SU-DHL-6 (cell line): ENCODE results near the gene CLEC14A.

Experiments used
- H2AFZ ChIP-seq: fragments of 200-600 bp; sonication (generic); 2 replicates; pipeline ENCODE4 v1.6.1; 2014; ENCODE audit warnings: low read depth, mild to moderate bottlenecking, moderate library complexity, mixed read lengths, antibody characterized with exemption, low read length; ENCODE audit not compliant: severe bottlenecking
- H3F3A ChIP-seq: fragments of 200-600 bp; shearing (Covaris generic); 2 replicates; pipeline ENCODE4 v1.6.0; 2016; ENCODE audit warnings: antibody characterized with exemption, mild to moderate bottlenecking; ENCODE audit not compliant: insufficient read depth
- H3K27ac ChIP-seq: fragments of 200-600 bp; sonication (generic); 2 replicates; pipeline ENCODE4 v1.5.1; 2016; ENCODE audit warnings: low read depth, mild to moderate bottlenecking, low read length, moderate library complexity, mixed read lengths
- H3K27me3 ChIP-seq: fragments of 200-600 bp; sonication (generic), shearing (Covaris generic); 2 replicates; pipeline ENCODE4 v1.6.0; 2014; ENCODE audit warnings: mild to moderate bottlenecking, low read length
- H3K36me3 ChIP-seq: fragments of 200-600 bp; sonication (generic); 2 replicates; pipeline ENCODE4 v1.6.1; 2014; ENCODE audit warnings: mild to moderate bottlenecking, low read length, mixed read lengths
- H3K4me2 ChIP-seq: fragments of 300-600, 200-600 bp; shearing (Covaris generic), sonication (generic); 2 replicates; pipeline ENCODE4 v1.6.0; 2014; ENCODE audit warnings: low read length, low read depth, mild to moderate bottlenecking; ENCODE audit not compliant: poor library complexity, severe bottlenecking
- H3K4me3 ChIP-seq: fragments of 200-600 bp; sonication (generic); 2 replicates; pipeline ENCODE4 v1.5.1; 2014; ENCODE audit warnings: antibody characterized with exemption, low read length, mild to moderate bottlenecking, mixed read lengths; ENCODE audit not compliant: insufficient read depth, poor library complexity, severe bottlenecking
- H3K79me2 ChIP-seq: fragments of 200-600 bp; sonication (generic); 2 replicates; pipeline ENCODE4 v1.6.1; 2014; ENCODE audit warnings: mild to moderate bottlenecking, low read length, moderate library complexity; ENCODE audit not compliant: insufficient read depth
- H3K9ac ChIP-seq: fragments of 200-600 bp; sonication (generic); 2 replicates; pipeline ENCODE4 v1.7.0; 2014; ENCODE audit warnings: mild to moderate bottlenecking, low read length
- H3K9me2 ChIP-seq: fragments of 200-600 bp; sonication (generic); replicated peaks from 2 replicates; pipeline ENCODE4 v1.6.1; 2014; ENCODE audit warnings: low read length; ENCODE audit not compliant: insufficient read depth
- H3K9me3 ChIP-seq: fragments of 200-600 bp; sonication (generic); 2 replicates; pipeline ENCODE4 v1.6.1; 2014; ENCODE audit warnings: low read length, mixed read lengths; ENCODE audit not compliant: insufficient read depth
- H4K20me1 ChIP-seq: fragments of 200-600 bp; sonication (generic); 2 replicates; pipeline ENCODE4 v1.6.1; 2014; ENCODE audit warnings: low read depth, mild to moderate bottlenecking, antibody characterized with exemption, low read length, moderate library complexity, mixed read lengths
- CTCF ChIP-seq: fragments of 200-600 bp; sonication (generic); IDR thresholded peaks from one replicate; pipeline ENCODE4 v1.5.1; 2017; ENCODE audit warnings: antibody characterized with exemption, mild to moderate bottlenecking, low read length, moderate library complexity; ENCODE audit not compliant: insufficient read depth, poor library complexity, severe bottlenecking
- EZH2phosphoT487 ChIP-seq: fragments of 200-600 bp; sonication (generic), shearing (Covaris generic); conservative IDR thresholded peaks from 2 replicates; pipeline ENCODE4 v1.6.1; 2018; ENCODE audit warnings: mild to moderate bottlenecking, antibody characterized with exemption, low read length, moderate library complexity, mixed read lengths

CLEC14A gene

GRCh38 chr14:38206689-38207376 is 49.1 kb downstream of the CLEC14A start:
- Histone ChIP-seq H3K36me3 (no peaks in the 10 kb centered on the region), H2AFZ (no peak overlapping the region), H3K9me2 (no peaks in the 10 kb centered on the region; the same call in 1 of the 2 replicates), H3K27ac (no peak overlapping the region), H3K9me3 (peaks cover 9% of the 10 kb centered on the region; the same call in 1 of the 2 replicates), H3K4me3 (no peak overlapping the region), H3K79me2 (no peaks in the 10 kb centered on the region), H3K4me2 (no peak overlapping the region), H3K9ac (no peak overlapping the region), H4K20me1 (no peaks in the 10 kb centered on the region), H3F3A (no peaks in the 10 kb centered on the region), H3K27me3 (no peaks in the 10 kb centered on the region)
- no peak for TF ChIP-seq EZH2phosphoT487
- TF ChIP-seq CTCF = no peak

- H3K9ac ChIP-seq = no peak overlapping the region
- no peak overlapping the region for H3K27ac ChIP-seq
- H3K27me3 ChIP-seq = no peaks in the 10 kb centered on the region
- no peak overlapping the region for H3K4me2 ChIP-seq
- no peak overlapping the region for H2AFZ ChIP-seq
- TF ChIP-seq CTCF (no peak), EZH2phosphoT487 (no peak)
- no peaks in the 10 kb centered on the region for H3K36me3 ChIP-seq
- H4K20me1 ChIP-seq = no peaks in the 10 kb centered on the region
- no peak overlapping the region for H3K4me3 ChIP-seq
- H3K9me2 ChIP-seq = no peaks in the 10 kb centered on the region; the same call in 1 of the 2 replicates
- peaks cover 9% of the 10 kb centered on the region; the same call in 1 of the 2 replicates for H3K9me3 ChIP-seq
- no peaks in the 10 kb centered on the region for H3F3A ChIP-seq
- no peaks in the 10 kb centered on the region for H3K79me2 ChIP-seq
These were observed 49.8 kb downstream of the CLEC14A start for GRCh38 chr14:38205949-38206665.

- Histone ChIP-seq H3K27me3 (no peaks in the 10 kb centered on the region), H3K36me3 (no peaks in the 10 kb centered on the region), H3K9me3 (peaks cover 9% of the 10 kb centered on the region; the same call in 1 of the 2 replicates), H3K9me2 (no peaks in the 10 kb centered on the region; the same call in 1 of the 2 replicates), H3K4me2 (no peak overlapping the region), H3K9ac (no peak overlapping the region), H3K27ac (no peak overlapping the region), H2AFZ (no peak overlapping the region), H4K20me1 (no peaks in the 10 kb centered on the region), H3F3A (no peaks in the 10 kb centered on the region), H3K79me2 (no peaks in the 10 kb centered on the region), H3K4me3 (no peak overlapping the region)
- TF ChIP-seq CTCF = no peak
- TF ChIP-seq EZH2phosphoT487 = no peak
These were observed 50.6 kb downstream of the CLEC14A start for GRCh38 chr14:38205119-38205813.
